KG1 (cell line): ENCODE data around the gene SCAF4.
A peak's percentile ranks its signal among the peaks of the same experiment; 100 is the strongest.
"Not testable (repeated sequence)": the region's sequence is repeated elsewhere in the genome, so short reads cannot be mapped to it uniquely, and the experiment has no call there.

Source experiments
- DNase-seq: peaks from one replicate; lab custom pipeline; 2025; lab: John Stamatoyannopoulos, UW

SCAF4 gene

DNA sequence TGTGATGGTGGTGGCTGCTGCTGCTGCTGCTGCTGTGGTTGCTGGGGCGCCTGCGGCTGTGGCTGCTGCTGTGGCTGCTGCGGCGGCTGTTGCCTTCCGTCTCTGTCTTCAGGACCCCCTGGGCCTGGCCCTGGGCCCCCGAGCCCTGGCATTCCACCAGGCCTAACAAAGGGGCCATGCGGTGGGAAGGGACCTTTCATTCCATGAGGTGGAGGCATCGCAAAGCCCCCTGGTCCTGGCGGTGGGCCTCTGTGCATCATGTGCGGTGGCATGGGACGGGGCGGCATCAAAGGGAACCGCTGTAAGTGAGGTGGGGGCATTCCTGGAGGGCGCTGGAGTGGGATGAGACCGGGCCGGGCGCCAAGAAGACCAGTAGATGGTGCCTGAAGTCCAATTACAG lies 60.0 kb downstream of the SCAF4 start:
- DNase-seq = no peak

DNA sequence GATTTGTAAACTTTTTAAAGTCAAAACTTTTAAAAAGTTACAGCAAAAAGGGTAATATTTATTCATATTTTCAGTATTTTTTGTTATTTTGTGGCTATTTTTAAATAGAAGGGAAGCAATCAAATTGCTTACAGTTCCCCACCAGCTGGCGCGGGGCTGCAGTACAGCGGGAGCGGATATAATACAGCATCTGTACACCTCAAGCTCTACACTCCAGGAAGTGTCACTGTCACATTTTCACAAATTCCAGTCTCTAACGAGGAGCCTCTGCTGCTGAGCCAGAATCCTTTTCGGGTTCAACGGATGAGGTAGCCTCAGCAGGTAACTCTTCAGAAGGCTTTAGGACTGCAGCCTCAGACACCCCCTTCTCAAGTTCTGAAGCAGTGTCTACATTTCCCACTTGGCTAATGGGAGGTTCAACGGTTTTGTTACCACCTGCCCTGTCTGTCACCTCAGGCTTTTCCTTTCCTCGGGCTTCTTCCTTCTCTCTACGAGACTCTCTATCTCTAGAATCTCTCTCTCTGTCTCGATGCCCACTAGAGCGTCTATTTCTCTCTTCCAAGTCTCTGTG lies 60.7 kb downstream of the SCAF4 start:
- DNase-seq = no peak

DNA sequence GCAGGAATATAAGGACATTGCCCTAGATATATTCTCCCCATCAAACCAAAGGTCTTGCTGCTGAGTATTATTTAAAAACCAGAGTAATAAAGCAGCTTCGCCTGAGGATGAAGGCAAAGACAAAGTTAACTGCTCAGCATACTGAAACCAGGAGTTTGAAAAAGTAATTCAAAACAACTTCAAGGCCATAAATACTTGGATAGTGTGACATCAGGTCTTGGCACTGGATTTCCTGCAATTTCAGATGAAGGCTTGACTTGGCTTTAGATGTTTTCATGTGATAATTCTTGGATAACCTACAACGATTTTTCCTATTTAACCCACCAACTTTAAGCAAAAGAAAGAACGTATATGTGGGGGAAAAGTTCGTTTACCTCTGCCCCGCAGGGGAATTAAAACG lies 61.8 kb downstream of the SCAF4 start:
- DNase-seq = no peak

DNA sequence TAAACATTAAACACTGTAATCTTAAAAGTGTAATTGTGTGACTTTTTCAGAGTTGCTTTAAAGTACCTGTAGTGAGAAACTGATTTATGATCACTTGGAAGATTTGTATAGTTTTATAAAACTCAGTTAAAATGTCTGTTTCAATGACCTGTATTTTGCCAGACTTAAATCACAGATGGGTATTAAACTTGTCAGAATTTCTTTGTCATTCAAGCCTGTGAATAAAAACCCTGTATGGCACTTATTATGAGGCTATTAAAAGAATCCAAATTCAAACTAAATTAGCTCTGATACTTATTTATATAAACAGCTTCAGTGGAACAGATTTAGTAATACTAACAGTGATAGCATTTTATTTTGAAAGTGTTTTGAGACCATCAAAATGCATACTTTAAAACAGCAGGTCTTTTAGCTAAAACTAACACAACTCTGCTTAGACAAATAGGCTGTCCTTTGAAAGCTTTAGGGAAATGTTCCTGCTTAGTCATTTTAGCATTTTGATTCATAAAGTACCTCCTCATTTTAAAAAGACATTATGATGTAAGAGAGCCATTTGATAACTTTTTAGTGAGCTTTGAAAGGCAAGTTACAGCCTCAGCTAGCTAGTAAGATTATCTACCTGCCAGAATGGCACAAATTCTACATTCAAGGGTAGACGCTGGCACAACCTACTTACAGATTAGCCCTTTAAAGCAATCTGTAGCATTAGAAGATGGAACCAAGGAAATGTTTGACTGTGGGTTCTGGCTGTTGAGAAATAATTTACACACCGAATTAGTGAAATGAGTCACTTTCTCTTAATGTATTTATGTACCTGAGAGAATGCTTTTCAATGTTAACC lies 63.0 kb downstream of the SCAF4 start:
- no peak for DNase-seq

DNA sequence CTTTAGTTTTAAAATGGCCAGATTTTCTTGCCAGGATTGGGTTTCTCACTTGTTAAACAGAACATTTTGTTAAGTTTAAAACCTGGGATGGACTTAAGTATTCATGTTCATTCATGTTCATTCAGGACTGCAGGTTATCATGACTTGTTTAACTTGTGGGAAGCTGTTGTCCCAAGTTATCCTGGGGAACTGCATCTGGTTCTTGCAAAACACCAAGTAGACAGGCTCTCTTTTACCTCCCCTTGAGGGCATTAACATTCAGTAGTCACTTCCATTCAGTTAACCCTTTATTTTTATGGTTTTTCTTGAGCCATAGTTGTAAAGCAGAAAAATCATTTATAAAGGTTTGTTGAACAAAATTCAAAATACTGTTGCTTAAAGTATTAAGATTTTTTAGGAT lies 64.3 kb downstream of the SCAF4 start:
- DNase-seq = no peak

DNA sequence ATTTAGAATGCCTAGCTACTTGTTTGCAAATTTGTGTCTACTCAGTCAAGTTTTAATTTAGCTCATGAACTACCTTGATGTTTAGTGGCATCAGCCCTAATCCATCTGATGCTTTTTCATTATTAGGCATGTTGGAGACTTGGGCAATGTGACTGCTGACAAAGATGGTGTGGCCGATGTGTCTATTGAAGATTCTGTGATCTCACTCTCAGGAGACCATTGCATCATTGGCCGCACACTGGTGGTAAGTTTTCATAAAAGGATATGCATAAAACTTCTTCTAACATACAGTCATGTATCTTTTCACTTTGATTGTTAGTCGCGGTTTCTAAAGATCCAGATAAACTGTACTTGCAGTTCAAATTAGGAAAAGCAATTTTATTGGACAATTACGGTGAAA lies 64.8 kb downstream of the SCAF4 start:
- no peak for DNase-seq

DNA sequence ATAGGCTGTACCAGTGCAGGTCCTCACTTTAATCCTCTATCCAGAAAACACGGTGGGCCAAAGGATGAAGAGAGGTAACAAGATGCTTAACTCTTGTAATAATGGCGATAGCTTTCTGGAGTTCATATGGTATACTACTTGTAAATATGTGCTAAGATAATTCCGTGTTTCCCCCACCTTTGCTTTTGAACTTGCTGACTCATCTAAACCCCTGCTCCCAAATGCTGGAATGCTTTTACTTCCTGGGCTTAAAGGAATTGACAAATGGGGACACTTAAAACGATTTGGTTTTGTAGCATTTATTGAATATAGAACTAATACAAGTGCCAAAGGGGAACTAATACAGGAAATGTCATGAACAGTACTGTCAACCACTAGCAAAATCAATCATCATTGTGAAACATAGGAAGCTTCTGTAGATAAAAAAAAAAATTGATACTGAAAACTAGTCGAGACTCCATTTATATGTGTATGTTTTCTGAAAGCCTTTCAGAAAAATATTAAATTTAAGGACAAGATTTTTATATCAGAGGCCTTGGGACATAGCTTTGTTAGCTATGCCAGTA lies 65.4 kb downstream of the SCAF4 start:
- no peak for DNase-seq

DNA sequence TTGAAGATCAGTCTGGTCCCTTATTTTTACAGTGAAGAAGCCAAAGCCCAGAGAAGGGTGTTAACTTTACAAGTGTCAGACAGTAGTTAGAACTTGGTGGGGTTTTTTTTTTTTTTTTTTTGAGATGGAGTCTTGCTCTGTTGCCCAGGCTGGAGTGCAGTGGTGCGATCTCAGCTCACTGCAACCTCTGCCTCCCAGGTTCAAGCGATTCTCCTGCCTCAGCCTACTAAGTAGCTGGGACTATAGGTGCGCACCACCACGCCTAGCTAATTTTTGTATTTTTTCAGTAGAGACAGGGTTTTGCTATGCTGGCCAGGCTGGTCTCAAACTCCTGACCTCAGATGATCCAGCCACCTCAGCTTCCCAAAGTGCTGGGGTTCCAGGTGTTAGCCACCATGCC lies 66.0 kb downstream of the SCAF4 start:
- not testable (repeated sequence) for DNase-seq

DNA sequence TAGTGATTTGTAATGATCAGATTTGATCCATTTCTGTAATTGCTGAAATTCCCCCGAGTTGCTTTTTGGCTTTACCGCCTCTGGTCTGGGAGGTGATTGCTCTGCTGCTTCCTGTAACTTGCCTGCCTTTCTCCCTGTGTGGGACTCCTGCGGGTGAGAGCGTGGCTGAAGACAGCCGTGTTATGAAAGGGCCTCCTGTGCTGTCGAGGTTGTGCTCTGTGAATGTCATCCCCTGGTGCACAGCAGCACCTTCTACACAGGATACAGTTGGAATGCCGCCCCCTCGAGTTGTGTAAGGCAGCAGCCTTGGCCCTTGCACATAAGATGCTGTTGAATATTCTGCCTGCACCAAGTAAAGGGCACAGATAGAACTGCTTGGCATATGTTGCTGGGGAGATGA lies 66.5 kb downstream of the SCAF4 start:
- no peak for DNase-seq

DNA sequence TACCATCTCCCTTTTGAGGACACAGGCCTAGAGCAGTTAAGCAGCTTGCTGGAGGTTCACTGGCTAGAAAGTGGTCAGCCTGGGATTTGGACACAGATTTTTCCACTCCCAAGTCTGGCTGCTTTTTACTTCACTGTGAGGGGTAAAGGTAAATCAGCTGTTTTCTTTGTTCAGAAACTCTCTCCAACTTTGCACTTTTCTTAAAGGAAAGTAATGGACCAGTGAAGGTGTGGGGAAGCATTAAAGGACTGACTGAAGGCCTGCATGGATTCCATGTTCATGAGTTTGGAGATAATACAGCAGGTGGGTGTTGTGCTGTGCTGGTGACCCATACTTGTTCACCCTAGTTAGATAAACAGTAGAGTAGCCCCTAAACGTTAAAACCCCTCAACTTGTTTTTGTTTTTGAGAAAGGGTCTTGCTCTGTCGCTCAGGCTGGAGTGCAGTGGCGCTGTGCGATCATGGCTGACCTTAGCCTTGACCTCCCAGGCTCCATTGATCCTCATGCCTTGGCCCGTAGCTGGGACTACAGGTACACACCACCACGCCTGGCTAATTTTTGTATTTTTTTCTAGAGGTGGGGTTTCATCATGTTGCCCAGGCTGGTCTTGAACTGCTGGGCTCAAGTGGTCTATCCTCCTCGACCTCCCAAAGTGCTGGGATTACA lies 68.2 kb downstream of the SCAF4 start:
- no peak for DNase-seq

DNA sequence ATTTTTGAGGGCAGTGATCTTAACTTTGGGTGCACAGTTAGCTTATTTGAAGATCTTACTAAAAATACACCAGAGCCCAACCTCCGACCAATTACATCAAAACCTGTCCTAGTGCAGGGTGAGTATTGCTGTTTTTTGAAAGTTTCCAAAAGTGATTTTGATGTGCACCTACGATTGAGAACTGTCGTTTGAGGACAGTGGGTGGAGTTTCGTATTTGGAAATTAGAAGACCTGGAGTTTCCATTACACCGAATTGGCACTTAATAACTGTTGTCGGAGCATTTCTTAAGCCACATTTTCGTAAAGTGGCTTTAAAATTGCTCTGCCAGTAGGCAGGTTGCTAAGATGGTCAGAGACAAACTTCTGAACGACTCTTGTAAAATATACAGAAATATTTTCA lies 71.3 kb downstream of the SCAF4 start:
- DNase-seq = peak; percentile 32

DNA sequence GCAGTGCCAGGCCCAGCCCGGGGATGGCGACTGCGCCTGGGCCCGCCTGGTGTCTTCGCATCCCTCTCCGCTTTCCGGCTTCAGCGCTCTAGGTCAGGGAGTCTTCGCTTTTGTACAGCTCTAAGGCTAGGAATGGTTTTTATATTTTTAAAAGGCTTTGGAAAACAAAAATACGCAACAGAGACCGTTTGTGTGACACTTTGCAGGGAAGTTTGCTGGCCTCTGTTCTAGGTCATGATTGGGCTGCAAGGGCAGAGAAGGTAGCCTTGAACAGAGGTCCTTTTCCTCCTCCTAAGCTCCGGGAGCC lies 71.7 kb downstream of the SCAF4 start:
- no peak for DNase-seq

DNA sequence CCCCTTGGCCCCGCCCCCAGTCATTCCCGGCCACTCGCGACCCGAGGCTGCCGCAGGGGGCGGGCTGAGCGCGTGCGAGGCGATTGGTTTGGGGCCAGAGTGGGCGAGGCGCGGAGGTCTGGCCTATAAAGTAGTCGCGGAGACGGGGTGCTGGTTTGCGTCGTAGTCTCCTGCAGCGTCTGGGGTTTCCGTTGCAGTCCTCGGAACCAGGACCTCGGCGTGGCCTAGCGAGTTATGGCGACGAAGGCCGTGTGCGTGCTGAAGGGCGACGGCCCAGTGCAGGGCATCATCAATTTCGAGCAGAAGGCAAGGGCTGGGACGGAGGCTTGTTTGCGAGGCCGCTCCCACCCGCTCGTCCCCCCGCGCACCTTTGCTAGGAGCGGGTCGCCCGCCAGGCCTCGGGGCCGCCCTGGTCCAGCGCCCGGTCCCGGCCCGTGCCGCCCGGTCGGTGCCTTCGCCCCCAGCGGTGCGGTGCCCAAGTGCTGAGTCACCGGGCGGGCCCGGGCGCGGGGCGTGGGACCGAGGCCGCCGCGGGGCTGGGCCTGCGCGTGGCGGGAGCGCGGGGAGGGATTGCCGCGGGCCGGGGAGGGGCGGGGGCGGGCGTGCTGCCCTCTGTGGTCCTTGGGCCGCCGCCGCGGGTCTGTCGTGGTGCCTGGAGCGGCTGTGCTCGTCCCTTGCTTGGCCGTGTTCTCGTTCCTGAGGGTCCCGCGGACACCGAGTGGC lies 72.2 kb downstream of the SCAF4 start, which contains the start of gene SOD1:
Gene SOD1, plus strand, starts transcription at position 158 of the 723 bp plus-strand sequence. Its CDS starts 77 bp downstream, at position 235.
- DNase-seq = peak; percentile 80

DNA sequence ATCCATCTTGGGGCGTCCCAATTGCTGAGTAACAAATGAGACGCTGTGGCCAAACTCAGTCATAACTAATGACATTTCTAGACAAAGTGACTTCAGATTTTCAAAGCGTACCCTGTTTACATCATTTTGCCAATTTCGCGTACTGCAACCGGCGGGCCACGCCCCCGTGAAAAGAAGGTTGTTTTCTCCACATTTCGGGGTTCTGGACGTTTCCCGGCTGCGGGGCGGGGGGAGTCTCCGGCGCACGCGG lies 72.7 kb downstream of the SCAF4 start:
- no peak for DNase-seq

DNA sequence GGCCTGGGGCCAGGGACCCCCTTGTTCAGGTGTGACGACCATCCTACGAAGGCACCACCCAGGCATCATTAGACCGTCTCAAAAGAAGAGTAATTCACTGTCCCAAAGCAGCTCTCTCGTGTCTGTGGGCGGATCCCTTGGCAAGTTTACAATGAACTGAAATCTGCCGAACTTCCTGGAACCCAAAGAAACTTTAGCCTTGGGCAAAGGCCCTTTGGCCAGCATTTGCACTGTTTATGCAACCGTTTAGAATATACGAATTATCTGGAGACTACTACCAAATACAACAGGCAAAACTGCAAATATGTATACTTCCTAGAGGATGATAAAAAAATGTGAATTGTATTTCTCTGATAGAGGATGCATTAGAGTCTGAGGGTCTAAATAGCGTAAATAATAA lies 73.9 kb downstream of the SCAF4 start:
- no peak for DNase-seq

DNA sequence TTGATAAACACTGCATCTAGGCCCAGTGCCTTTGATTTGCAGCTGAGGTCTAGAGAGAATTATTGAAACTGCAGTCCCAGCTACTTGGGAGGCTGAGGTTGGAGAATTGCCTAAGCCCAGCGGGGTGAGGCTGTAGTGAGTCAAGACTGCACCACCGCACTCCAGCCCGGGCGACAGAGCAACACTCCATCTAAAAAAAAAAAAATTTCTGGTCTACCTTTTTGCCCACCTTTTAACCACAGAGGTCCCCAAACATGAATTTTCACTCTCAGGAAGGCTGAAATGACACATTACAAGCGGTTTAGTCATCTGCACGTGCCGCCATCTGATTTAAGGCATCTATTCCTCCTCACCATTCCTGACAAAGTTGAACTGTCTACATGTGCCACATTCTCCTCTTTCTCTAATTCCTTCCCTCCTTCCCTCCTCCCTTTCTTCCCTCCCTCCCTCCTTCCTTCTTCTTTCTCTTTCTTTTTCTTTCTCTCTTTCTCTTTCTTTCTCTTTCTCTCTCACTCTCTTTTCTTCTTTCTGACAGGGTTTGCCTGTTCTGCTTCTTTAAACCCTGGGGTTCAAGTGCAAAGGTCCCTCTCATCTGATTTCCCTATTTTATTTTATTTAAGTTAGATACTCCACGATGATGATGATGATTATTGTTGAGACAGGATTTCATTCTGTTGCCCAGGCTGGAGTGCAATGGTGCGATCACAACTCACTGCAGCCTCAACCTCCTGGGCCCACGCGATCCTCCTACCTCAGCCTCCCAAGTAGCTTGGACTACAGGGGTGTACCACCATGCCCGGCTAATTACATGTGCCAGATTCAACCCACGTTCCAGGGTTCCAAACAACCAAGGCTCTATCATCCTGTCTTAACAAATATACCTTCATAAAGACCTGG lies 75.5 kb downstream of the SCAF4 start:
- DNase-seq = no peak

DNA sequence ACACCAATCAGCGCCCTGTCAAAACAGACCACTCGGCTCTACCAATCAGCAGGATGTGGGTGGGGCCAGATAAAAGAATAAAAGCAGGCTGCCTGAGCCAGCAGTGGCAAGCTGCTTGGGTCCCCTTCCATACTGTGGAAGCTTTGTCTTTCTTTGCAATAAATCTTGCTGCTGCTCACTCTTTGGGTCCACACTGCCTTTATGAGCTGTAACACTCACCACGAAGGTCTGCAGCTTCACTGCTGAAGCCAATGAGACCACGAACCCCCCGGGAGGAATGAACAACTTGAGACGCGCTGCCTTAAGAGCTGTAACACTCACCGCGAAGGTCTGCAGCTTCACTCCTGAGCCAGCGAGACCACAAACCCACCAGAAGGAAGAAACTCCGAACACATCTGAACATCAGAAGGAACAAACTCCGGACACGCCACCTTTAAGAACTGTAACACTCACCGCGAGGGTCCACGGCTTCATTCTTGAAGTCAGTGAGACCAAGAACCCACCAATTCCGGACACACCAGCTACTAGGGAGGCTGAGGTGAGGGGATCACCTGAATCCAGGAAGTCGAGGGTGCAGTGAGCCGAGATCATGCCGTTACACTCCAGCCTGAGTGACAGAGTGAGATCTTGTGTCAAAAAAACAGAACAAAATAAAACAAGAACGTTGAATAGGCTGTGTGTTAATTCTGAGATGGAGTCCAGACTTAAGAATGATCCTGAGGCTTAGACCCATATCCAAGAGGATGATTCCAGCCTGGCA lies 76.9 kb downstream of the SCAF4 start:
- peak; percentile 19 for DNase-seq

DNA sequence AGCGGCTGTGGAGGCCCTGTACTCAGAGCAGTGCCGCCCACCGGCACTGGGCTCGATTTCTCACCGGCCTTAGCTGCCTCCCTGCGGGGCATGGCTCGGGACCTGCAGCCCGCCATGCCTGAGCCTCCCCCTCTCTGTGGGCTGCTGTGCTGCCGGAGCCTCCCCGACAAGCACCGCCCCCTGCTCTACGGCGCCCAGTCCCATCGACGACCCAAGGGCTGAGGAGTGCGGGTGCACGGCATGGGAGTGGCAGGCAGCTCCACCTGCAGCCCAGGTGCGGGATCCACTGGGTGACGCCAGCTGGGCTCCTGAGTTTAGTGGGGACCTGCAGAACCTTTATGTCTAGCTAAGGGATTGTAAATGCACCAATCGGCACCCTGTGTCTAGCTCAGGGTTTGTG lies 77.6 kb downstream of the SCAF4 start:
- no peak for DNase-seq

DNA sequence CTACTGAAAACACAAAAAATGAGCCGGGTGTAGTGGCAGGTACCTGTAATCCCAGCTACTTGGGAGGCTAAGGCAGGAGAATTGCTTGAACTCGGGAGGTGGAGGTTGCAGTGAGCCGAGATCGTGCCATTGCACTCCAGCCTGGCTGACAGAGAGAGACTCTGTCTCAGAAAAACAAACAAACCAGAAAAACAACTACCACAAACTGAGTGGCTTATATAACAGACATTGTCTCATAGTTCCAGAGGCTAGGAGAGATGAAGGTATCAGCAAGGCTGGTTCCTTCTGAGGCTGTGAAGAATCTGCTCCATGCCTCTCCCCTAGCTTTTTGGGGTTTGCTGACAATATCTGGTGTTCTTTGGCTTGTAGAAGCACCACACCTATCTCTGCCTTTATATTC lies 80.4 kb downstream of the SCAF4 start:
- DNase-seq = not testable (repeated sequence)

DNA sequence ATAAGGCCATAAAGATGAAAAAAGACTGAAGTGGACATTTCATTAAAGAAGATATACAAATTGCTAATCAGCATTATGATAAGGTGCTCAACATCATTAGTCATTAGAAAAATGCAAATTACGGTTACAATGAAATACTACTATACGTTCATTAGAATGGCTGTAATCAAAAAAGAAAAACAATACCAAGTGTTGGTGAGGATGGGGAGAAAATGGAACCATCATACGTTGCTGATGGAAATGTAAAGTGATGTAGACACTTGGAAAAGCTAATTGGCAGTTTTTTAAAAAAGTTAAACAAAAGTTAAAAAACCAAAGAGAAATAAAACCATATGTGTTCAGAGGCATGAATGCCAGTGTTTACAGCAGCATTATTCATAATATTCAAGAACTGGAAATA lies 81.0 kb downstream of the SCAF4 start:
- DNase-seq = no peak

DNA sequence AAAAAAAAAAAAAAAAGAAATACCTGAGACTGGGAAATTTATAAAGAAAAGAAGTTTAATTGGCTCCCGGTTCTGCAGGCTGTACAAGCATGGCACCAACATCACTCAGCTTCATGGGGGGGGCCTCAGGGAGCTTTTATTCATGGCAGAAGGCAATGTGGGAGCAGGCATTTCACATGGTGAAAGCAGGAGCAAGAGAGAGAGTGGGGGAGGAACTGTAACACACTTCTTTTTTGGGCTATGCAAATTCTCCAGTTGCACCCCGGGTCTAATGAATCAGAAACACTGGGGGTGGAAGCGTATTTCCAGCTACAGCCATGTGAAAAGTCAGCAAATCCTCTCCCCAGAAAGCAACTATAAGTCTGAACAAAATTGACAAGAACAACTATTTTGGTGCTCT lies 84.3 kb downstream of the SCAF4 start:
- DNase-seq = no peak
